ENCODE data around the gene BAHCC1.

BAHCC1 gene

GRCh38 chr17:81401723-81402529, 6.7 kb downstream of the BAHCC1 start:
- no peak overlapping the region for H3K27ac ChIP-seq (ENCODE audit: low read depth, low read length)
- no peaks in the 10 kb centered on the region for H3K79me2 ChIP-seq (ENCODE audit: control insufficient read depth, low read length)

GRCh38 chr17:81402530-81402941, 7.3 kb downstream of the BAHCC1 start:
- Histone ChIP-seq H3K27me3 (ENCODE audit: control insufficient read depth, low read length) (peaks cover 22% of the 10 kb centered on the region), H3K36me3 (ENCODE audit: control insufficient read depth, low read length) (no peaks in the 10 kb centered on the region), H3K9me2 (replicated peaks; ENCODE audit: control insufficient read depth, low read length) (no peaks in the 10 kb centered on the region), H4K20me1 (ENCODE audit: control insufficient read depth, insufficient read depth, low read depth, low read length) (no peaks in the 10 kb centered on the region), H3F3A (ENCODE audit: control insufficient read depth, insufficient read depth) (no peaks in the 10 kb centered on the region), H3K9me3 (ENCODE audit: control insufficient read depth, insufficient read depth, low read length) (no peaks in the 10 kb centered on the region), H3K79me2 (ENCODE audit: control insufficient read depth, low read length) (no peaks in the 10 kb centered on the region), H3K4me3 (ENCODE audit: low read length) (no peak overlapping the region), H3K4me1 (ENCODE audit: control insufficient read depth, low read length) (peaks cover 6% of the 10 kb centered on the region; the same call in 1 of the 2 replicates), H3K27ac (ENCODE audit: low read depth, low read length) (no peak overlapping the region), H3K4me2 (ENCODE audit: low read length) (no peak overlapping the region)
- no peak for TF ChIP-seq CTCF (IDR thresholded peaks at IDR 0.05; ENCODE audit: low read depth, low read length, poor library complexity, severe bottlenecking)
- TF ChIP-seq EZH2phosphoT487 (IDR thresholded peaks at IDR 0.05; ENCODE audit: borderline replicate concordance, low read length) = no peak

More at GRCh38 chr17:81401723-81402529, 6.7 kb downstream of the BAHCC1 start:
- TF ChIP-seq CTCF (IDR thresholded peaks at IDR 0.05; ENCODE audit: low read depth, low read length, poor library complexity, severe bottlenecking) = peak; percentile 59
- TF ChIP-seq EZH2phosphoT487 (IDR thresholded peaks at IDR 0.05; ENCODE audit: borderline replicate concordance, low read length) = no peak
- no peak overlapping the region for H3K4me3 ChIP-seq (ENCODE audit: low read length)
- H3K9me2 ChIP-seq (replicated peaks; ENCODE audit: control insufficient read depth, low read length) = no peaks in the 10 kb centered on the region
- peaks cover 20% of the 10 kb centered on the region for H3K27me3 ChIP-seq (ENCODE audit: control insufficient read depth, low read length)
- no peak overlapping the region for H3K4me2 ChIP-seq (ENCODE audit: low read length)
- peaks cover 6% of the 10 kb centered on the region; the same call in 1 of the 2 replicates for H3K4me1 ChIP-seq (ENCODE audit: control insufficient read depth, low read length)
- no peaks in the 10 kb centered on the region for H3F3A ChIP-seq (ENCODE audit: control insufficient read depth, insufficient read depth)
- no peaks in the 10 kb centered on the region for H4K20me1 ChIP-seq (ENCODE audit: control insufficient read depth, insufficient read depth, low read depth, low read length)
- H3K9me3 ChIP-seq (ENCODE audit: control insufficient read depth, insufficient read depth, low read length) = no peaks in the 10 kb centered on the region
- no peaks in the 10 kb centered on the region for H3K36me3 ChIP-seq (ENCODE audit: control insufficient read depth, low read length)

- no peak for TF ChIP-seq CTCF (IDR thresholded peaks at IDR 0.05; ENCODE audit: low read depth, low read length, poor library complexity, severe bottlenecking)
- no peaks in the 10 kb centered on the region for H3K79me2 ChIP-seq (ENCODE audit: control insufficient read depth, low read length)
- H3K4me3 ChIP-seq (ENCODE audit: low read length) = no peak overlapping the region
- H3K4me2 ChIP-seq (ENCODE audit: low read length) = no peak overlapping the region
- no peaks in the 10 kb centered on the region for H3K36me3 ChIP-seq (ENCODE audit: control insufficient read depth, low read length)
- no peaks in the 10 kb centered on the region for H3F3A ChIP-seq (ENCODE audit: control insufficient read depth, insufficient read depth)
- peaks cover 6% of the 10 kb centered on the region; the same call in 1 of the 2 replicates for H3K4me1 ChIP-seq (ENCODE audit: control insufficient read depth, low read length)
- H3K27me3 ChIP-seq (ENCODE audit: control insufficient read depth, low read length) = peaks cover 22% of the 10 kb centered on the region
- no peaks in the 10 kb centered on the region for H3K9me2 ChIP-seq (replicated peaks; ENCODE audit: control insufficient read depth, low read length)
- no peak overlapping the region for H3K27ac ChIP-seq (ENCODE audit: low read depth, low read length)
- H4K20me1 ChIP-seq (ENCODE audit: control insufficient read depth, insufficient read depth, low read depth, low read length) = no peaks in the 10 kb centered on the region
- H3K9me3 ChIP-seq (ENCODE audit: control insufficient read depth, insufficient read depth, low read length) = no peaks in the 10 kb centered on the region
Observed at GRCh38 chr17:81402981-81403467, 7.8 kb downstream of the BAHCC1 start.
